GM18508 (cell line): ENCODE data around the gene TMEM11.
"Not testable (repeated sequence)": the region's sequence is repeated elsewhere in the genome, so short reads cannot be mapped to it uniquely, and the experiment has no call there.

Source experiments
- ATAC-seq: cut with Tn5 transposase; IDR thresholded peaks from one replicate; pipeline ENCODE4 v1.9.1; 2021; ENCODE audit warnings: moderate number of reproducible peaks; ENCODE audit not compliant: insufficient read depth, unreplicated experiment

TMEM11 gene

DNA sequence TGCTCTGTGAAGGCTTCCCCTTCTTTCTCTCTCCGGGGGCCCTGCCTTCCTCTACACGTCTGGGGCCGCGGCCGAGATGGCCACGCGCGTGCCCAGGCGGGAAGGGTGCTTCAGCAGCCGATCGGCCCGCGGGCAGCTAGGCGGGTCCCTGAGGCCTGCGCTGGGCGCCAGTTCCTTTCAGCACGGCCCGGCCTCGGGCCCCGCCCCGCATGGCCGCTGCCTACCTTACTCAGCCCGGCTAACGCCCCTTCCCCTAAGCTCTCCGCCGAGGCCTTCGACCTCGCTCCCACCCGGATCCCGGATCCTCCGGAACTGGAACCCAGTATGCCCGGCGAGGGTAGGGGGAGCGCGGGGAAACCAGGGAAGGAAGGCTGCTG lies 335 bp downstream of the TMEM11 start:
- ATAC-seq: peak; percentile 14

DNA sequence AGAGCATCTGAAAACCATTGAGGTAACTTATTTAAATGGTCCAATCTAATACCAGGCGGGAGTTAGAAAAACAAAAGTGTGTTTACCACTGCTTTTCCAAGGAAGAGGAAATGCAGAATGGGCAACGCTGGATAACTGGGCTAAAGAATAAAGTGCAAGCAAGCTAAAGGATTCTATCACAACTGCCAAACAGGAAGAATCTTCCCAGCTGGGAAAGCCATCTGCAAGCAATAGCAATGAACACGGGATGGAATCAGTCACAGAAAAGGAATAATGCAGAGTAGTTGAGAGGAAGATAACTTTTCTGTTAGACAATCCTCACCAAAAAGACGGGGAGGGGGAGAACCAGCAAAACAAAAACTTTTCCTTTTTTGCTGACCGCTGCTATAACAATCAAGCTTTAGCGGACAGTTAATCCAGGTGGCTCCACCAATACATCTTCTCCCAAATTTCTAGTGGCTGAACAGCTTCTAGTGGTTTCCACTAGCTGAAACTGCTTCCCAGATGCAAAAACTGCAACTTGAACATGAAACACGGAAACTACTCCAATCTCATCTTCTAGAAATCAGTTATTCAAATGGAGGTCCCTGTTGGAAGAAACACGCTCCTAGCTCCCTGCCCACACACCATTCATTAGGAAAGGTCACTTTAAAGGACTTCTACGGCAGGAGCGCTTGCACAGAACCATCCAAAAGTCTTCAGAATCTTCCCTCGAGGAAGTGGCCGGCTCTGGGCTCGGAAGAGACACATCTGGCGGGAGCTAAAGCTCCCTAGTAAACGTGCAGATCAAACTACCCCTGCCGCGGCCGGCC lies 929 bp downstream of the TMEM11 start:
- no peak for ATAC-seq

DNA sequence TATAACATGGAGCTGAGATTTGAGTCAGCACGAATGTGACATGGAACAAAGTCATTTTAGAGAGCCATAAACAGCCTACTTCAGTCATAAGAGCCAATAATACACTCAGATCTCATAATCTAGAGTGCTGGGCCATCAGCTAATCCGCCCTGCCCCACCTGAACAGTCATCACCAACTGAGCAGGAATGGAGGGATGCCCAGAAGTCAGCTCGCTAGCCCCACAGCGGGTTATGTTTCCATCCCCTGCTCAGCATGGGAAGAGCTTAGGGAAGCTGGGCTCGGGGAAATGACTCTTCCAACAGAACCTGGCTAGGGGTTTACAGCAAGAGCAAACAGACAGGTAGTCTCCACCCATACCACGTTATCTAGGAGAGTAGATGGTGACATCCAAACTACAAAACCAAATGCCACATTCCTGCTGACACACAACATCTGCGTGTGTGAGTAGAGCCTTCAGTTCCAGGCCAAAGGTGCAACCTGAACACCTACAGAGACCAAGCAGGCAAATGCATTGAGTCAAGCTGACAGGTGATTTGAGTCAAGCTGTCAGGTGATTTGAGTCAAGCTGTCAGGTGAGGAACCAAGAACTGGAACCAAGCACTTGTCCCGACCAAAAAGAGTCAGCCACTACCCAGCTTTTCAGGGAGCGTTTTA lies 2.0 kb downstream of the TMEM11 start:
- ATAC-seq: no peak

DNA sequence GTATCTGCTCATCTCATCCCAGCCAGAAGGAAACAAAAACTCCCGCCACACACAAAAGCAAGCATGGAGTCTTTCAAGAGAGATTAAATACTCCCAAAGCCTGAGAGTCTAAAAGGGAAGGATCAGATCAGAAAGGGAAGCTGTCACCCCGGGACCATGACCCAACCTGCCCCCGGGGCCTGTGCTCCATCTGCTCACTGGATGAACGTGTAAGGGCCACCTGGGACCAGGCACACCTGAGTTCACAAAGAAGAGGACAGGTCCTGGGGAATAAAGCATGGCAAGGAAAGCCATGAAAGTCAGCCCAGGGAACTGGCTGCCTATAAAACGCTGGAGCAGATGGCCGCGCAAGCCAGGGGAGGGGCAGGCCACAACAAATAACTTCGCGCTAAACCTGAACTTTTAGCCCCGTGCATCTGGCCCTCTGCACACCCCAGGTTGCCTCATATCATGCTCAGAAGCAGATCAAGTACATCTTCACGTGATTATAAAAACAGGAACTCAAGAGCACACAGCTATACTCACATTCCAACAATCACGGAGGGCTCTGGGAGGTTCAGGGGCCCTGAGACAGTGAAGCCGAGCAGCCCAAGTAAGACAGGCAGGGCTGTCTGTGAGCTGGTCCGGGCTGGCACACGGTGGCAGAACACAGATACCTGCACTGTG lies 3.4 kb downstream of the TMEM11 start:
- no peak for ATAC-seq

DNA sequence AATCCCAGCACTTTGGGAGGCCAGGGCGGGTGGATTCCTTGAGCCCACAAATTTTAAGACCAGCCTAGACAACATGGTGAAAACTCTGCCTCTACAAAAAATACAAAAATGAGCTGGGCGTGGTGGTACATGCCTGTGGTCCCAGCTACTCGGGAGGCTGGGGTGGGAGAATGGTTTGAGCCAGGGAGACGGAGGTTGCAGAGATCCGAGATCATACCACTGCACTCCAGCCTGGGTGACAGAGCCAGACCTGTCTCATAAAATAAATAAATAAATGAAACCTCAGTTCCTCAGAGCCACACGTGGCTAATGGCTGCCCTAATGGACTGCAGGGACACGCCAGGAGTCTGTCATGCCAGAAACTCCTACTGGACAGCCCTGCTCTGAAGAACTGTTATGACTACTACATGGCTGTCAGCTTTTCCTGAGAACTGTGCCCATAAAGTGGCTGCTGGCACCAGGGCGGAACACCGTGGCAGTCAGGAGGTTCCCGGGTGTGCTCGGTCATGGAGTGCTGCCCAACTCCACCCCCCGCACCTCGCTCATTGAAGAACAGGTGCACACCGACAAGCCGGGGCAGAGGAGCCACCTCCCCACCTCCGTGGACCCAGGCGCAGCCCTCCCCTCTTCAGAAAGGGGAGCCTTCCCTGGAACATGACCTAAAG lies 4.3 kb downstream of the TMEM11 start:
- no peak for ATAC-seq

DNA sequence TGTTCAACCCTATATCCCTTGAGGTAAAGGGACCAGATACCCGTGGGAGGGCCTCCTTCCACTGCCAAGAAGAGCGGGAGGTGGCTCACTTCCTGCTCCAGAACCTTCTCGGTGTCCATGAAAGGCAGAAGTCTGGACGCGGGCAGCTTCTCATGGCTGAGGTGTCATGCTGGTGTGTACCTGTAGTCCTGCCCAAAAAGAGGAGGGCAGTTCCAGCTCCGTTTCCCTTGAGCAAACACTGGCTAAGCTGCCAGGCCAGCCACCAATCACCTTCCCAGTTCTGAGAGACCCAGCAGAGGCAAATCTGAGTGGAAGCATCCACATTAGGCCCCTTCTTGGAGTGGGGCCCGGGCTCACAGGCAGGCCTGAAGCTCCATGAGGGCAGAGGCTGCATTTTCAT lies 5.6 kb downstream of the TMEM11 start:
- ATAC-seq: no peak

DNA sequence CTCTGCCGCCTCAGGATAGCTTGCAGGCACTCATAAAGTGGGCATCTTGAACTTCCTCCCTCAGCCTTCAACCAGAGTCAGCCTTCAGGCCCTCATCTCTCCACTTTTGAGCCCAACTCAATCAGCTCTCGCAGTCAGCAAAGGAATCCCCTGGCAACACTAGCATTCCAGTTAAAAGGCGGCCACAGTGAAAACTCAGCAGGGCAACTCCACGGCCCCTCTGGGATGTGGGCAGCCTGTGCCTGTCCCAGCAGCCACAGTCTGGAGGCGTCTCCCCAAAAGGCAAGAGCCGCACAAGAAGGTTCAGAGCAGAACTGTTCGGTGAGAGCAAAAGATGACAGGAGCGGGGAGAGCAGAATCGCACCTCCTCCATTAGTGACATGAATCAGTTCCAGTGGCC lies 9.0 kb downstream of the TMEM11 start:
- ATAC-seq: no peak

DNA sequence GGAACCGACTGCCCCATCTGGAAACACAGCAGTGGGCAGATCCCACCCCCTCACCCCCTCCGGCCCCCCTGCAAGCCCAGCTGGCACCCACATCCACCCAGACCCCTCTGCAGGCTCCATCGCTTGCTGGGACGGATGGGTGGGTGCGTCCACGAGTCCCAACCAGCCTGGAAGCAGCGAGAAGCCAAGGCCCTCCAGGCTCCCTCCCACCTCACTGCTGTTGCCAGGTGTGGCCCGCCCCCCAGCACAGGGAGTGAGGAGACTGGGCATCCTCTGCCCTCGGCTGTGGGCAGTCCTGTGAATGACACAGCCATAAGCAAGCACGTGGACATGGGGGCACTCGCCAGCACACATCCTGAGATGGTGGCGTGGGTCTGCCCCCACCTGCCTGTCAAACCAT lies 11.4 kb downstream of the TMEM11 start:
- ATAC-seq: no peak

DNA sequence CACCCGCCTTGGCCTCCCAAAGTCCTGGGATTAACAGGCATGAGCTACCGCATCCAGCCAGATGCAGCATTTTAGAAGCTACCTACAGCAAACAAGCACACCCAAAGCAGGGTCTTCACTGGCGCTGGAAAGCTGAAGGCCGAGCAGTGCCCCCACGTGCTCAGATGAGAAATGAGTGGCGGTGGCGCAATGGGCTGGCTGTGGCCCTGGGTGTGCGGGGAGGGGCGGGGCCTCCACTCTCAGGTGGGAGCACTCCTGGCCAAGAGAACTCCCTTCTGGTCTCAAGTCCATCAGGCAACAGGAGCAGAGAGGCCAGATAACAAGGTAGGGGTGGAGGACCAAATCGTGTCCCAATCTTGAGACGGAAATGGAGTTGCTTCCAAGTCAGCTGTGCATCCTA lies 12.1 kb downstream of the TMEM11 start:
- no peak for ATAC-seq

DNA sequence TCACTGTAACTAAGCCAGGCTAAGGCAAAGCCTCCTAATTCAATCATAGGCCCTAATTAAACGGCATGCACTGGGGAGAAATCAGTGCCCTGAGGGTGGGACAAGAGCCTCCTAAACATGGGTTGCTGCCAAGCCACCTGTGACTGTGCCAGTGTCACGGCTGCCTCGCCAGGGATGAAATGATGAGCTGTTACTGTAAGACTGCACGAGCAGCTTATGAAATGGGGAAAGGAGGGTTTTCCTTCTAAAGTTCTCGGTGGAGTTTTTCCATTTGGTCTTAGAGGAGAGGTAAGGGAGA lies 12.7 kb downstream of the TMEM11 start:
- ATAC-seq: no peak

DNA sequence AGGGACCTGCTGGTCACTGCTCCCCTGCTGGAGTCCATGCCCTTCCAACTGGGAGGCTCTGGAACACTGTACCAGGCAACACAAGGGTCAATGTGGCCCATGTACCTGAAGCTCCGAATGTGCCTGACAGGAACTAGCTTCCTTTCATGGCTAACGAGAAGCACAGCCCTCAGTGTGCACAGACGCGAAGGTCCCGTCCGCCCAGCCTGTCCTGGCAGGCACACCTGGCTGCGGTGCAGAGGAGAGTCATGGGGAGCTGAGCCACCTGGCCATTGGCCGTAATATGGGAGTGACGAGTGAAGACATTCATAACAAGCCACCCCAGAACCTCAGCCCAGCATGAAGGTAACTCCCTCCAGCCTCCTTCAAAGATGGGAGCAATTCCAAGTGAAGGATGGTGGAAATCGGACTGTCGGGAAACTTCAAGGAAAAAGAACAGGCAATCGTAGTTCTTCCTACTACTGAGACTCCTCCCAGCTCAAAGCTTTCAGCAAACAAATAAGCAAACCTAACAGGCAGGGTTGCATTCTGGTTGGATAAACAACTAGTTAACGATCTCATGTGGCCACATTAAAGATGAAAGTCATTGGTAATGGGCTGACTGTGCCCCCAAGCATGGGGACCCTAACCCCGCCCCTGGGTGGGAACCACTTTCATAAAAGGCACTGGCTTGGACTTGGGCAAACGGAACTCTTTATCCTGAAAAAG lies 13.2 kb downstream of the TMEM11 start:
- ATAC-seq: no peak

DNA sequence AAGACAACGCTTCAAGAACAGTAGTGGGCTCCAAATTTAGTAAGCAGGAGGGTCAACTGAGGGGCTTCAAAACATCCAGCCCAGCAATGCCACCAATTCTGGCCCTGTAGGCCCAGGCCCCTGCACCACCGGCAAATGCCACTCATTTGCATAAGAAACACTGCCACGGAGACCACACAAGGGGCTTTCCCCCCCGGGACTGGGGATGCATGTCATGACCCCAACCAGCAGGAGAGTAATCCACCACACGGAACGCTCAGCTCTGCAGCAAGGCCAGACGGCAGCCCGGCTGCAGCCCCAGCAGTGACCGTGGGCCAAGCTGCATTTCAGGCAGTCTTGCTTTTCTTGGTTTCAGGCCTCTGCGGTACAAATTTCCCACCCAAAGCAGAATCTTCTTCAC lies 14.1 kb downstream of the TMEM11 start:
- ATAC-seq: no peak

DNA sequence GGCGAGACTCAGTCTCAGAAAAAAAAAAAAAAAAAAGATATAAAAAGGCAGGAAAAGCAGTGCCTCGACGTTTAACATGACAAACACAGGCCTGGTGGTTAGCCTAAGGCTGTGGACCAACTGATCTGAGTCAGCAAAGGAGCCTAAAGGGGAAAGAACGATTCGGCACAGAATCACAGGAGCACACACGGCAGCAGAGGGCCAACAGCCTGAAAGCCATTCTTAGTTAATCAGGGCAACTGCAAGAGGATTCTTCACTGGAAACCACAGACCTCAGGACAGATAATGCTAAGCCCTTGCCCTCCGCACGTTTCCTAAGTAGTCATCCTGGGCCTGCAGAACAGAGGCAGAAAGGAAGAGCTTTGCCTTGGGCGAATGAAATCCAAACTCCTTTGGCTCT lies 14.7 kb downstream of the TMEM11 start:
- ATAC-seq: no peak

DNA sequence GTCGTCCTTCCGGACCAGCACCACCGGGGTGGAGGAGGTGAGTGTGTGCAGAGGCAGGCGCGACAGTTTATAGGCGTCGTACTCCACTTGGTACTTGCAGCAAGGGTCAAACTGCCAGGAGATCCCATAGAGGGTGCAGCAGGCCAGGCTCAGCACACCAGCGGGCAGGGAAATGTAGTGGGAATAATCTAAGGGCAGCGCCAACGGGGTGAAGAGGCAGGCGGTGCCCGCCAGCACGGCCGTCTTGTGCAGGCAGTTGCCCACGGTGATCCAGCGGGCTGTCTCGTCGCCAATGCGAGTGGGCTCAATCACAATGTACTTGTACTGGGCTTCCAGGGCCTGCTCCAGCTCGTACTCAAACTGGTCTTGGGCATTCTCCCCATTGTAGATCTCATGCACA lies 15.6 kb downstream of the TMEM11 start:
- ATAC-seq: no peak

DNA sequence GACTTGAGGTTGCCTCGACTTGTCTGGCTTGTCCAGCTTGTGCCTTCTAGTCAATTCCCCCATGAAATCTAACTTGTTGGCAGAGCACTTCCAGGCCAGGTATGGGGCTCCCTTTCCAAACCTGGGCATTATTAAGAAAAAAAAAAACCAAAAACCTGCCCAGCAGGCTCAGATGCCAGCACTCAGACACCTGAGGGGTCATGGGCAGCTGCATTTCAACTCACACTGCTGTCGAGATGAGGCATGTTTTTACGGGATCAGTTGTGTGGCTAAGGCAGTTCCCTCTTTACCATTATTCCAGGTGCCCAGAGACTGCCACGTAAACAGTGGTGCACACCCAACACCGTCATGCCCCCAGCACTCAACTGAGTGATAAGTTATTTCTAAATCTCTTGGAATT lies 17.8 kb downstream of the TMEM11 start:
- ATAC-seq: no peak

DNA sequence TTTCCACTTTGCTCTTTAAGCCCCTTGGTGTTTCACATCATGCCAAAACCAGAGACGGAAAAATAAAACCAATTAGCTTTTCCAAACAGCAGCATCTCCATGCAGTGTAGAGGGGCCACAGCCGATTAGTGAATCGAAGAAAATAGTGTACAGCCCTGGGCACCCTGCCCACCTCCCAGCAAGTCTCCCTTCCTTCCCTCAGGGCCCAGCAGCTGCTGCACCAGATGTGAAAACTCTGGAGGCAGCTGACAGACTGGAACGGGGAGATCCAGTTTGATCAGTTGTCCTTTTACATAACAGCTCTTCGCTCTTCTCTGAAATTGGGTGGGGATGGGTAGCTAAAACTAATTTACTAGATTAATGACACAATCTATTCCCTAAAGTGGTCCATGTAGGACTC lies 19.3 kb downstream of the TMEM11 start:
- ATAC-seq: no peak

DNA sequence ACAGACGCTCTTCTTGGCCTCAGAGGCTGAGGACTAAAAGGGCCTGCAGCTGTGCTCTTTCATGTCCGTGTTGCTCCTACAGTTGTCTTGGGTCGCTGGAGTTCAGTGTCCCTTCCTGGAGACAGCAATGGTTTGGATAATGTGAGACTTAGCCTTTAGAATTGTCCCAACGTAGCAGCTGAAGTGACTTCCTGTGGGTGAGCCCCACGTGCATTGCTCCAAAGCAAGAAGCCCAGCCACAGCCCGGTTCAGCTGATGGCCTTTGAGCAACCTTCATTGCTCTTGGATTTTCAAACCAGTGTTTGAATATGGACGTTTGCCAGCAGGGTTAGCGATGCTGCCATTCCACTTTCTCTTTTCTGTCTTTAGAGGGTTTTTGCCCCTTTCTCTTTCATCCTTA lies 19.7 kb downstream of the TMEM11 start:
- no peak for ATAC-seq

DNA sequence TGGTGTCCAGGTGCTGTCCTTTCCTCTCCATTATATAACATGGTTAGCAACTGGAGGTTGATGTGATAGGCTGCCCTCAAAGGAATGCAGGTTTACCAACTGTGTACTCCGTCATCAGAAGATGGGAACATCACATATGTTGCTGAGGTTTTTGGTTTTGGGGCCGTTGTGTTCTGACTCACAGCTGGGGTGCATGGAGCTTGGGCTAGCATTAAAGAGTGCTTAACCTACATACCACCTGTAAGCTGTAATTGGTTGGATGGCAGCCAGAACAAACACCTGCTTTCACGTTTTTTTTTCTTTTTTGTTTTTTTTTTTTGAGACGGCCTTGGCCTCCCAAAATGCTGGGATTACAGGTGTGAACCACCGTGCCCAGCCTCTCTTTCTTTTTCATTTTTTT lies 20.9 kb downstream of the TMEM11 start:
- ATAC-seq: no peak

DNA sequence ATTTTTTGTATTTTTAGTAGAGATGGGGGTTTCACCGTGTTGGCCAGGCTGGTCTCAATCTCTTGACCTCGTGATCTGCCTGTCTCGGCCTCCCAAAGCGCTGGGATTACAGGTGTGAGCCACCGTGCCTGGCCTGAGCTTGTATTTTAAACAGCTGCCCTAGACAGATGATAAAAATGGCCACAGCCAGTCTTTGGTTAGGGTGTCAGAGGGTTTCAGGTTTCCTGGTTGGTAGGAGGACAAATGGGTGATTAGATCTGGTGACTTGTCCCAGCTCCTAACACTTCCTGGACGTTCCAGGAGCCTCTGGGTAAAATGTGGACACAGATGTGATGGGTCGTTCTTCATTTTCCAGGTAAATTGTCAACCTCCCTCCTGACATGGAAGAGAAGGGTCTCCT lies 21.5 kb downstream of the TMEM11 start:
- not testable (repeated sequence) for ATAC-seq

DNA sequence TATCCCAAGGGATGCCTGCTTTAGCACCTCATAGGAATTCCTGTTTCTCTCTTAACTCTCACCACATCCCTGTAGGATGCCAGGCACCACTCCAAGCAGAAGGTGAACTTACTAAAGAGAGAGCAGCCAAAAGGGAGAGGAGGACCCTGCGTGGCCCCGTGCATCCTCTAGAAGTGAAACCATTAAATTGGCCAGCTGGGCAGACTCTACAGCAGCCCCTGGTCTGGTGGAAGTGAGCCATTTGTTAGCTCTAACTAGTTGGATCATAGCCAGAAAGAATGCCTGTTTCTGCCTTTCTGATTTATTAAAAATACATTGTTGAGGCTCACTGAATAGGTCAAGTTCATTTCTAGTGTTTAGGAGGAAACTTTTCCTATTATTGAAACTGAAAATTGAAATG lies 22.3 kb downstream of the TMEM11 start:
- no peak for ATAC-seq

DNA sequence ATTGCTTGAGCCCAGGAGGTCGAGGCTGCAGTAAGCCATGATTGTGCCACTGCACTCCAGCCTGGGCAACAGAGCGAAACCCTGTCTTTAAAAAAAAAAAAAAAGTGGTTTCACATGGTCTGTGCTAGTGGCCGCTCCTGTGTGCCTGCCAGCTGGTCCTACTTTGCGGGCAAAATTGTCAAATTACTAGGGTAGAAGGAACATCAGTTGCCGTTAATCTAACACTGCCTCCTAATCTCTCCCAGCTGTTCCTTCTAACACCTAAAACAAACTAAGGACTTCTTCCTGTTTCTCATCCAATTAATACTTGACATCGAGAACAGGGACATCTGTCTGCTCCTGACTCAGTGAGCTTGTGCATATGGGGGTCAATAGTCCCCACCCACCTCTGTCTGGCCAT lies 23.9 kb downstream of the TMEM11 start:
- no peak for ATAC-seq
